ENCODE results near the gene SLK.

Gene SLK

GRCh38 chr10:103941801-103942200 lies 25.1 kb upstream of the SLK start:
- DNase-seq (ENCODE audit: low read depth), result no peak

DNA sequence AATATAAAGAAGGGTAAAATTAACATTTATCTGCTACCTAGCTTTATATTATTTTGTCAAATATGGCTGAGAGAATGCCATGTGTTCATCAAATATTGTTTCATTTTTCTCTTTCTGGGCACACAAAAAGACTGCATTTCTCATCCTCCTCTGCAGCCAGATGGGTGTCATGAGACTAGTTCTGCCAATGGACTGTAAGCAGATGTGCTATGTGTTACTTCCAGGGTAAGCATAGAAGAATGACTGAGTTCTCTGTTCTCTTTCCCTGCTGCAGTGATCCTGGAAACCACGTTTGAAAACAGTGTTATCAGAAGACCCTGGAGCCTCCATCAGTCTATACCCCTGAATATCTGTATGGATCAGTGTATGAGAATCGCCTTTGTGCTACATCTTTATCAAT lies 24.1 kb upstream of the SLK start:
- no peak for DNase-seq (ENCODE audit: low read depth)

DNA sequence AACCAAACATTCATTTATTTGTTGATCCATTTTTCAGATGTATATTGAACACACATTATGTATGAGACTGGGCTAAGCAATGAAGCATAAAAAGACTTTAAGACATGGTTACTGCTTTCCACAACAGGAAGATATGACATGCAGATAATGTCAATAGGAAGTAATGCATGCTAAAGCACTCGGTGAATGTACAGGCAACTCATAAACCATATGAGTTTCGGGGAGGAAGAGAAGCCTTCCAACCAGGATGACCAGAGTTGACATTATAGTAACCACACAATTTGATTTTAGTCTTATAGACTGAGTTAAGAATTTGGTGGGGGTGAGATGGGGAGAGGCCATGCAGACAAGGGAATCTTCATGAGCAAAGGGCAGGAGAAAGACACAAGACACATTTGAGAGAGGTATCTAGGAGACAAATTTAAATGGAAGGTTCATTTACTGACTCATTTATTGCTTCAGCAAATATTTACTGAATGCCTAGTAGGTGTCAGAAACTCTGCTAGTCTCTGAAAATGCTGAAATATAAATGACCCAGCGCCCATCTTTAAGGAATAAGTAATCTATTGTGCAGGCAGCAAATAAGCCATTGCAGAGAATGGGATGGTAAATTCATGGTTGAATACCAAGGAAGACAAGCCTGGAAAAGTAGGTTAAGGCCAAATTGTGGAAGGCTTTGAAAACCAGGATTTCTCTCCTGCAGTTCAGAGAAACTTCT lies 19.0 kb upstream of the SLK start:
- DNase-seq (ENCODE audit: low read depth), result no peak

DNA sequence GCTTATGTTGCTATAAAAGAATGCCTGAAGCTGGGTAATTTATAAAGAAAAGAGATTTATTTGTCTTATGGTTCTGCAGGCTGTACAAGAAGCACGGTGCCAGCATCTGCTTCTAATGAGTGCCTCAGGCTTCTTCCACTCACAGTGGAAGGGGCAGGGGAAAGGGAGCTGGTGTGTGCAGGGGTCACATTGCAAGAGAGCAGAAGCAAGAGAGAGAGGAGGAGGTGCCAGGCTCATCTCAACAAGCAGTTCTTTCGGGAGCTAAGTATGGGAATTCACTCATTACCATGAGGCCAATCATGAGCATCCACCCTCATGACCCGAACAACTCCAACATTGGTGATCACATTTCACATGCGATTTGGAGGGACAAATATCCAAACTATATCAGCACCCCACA lies 17.2 kb upstream of the SLK start:
- DNase-seq (ENCODE audit: low read depth), result no peak

GRCh38 chr10:103951183-103951582 lies 15.8 kb upstream of the SLK start:
- DNase-seq (ENCODE audit: low read depth), result no peak

- DNase-seq (ENCODE audit: low read depth), result no peak
Measured at GRCh38 chr10:103951942-103952341, 15.0 kb upstream of the SLK start.

DNA sequence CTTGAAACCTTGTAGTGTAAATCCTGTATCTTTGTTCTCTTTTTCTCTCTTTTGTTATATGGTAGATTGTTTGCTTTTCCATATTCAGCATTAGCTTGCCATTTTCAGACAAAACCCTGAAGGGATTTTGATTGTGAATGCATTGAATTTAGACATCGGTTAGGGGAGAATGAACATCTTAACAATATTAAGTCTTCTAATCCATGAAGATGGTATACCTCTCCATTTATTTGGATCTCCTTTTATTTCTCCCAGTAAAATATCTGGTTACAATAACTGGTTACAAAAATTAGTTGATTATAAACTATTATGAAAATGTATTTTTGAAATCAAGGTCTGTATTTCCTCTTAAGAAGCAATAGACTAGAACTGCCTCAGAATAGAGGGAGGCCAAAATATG lies 12.4 kb upstream of the SLK start:
- no peak for DNase-seq (ENCODE audit: low read depth)

DNA sequence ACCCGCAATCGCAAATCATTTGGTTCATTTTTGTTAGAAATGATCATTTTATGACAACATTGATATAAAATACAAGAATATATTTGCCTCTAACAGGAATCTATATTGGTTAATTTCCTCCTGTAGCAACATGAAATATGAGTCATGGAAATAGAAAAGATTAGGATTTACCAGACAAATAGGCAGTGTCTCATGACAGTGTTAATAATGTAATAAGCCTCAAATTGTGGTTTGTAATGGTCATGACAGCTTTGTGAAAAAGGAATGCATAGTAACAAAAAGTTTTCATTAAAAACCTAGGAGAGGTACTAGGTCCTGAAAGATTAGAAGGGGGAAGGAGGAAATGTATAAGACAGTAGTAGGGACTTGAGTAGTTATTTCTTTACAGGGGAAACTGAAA lies 7.9 kb upstream of the SLK start:
- DNase-seq (ENCODE audit: low read depth), result no peak

DNA sequence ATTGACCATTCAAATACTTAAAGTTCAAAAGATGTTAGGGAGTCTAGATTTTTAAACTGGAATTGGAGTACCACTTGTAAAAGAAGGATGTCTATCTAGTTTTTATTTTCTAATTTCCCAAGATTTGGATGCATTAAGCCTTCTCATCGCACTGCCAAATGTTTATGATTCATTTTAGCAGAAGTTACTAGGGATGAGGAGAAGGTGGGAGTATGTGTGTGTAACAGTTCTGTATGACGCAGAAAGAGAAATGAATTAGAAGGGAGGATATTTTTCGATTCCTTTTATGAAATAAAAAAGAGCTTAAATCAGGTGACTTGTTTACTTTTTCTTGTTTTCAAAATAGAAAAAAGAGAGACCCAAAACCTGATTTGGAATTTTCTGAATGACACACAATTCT lies 6.8 kb upstream of the SLK start:
- no peak for DNase-seq (ENCODE audit: low read depth)

- no peak for DNase-seq (ENCODE audit: low read depth)
Measured at GRCh38 chr10:103967448-103968071, 620 bp downstream of the SLK start.

GRCh38 chr10:103968441-103969391 lies 1.8 kb downstream of the SLK start:
- no peak for DNase-seq (ENCODE audit: low read depth)

DNA sequence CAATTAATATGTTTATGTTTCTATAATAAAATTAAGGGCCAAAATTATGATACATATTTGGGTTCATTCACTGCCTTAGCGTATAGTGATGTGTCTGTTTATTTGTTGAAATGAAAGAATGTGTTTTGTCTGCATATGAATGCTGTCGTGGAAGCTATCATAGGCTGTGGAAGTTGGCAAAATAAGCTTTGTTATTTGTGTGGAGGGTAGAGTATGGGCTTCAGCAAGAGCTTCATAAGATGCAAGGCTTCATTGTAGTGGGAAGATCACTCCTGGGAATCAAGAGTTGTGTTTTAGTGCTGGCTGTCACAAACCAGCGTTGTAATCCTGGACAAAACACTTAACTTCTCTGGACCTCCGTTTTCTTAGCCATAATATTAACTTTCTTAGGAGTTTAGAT lies 2.5 kb downstream of the SLK start:
- no peak for DNase-seq (ENCODE audit: low read depth)

- DNase-seq (ENCODE audit: low read depth), result no peak
Measured at GRCh38 chr10:103969857-103970627, 3.1 kb downstream of the SLK start.

GRCh38 chr10:103975169-103975568 lies 8.2 kb downstream of the SLK start:
- no peak for DNase-seq (ENCODE audit: low read depth)

GRCh38 chr10:103977204-103977603 lies 10.3 kb downstream of the SLK start:
- no peak for DNase-seq (ENCODE audit: low read depth)

- no peak for DNase-seq (ENCODE audit: low read depth)
Measured at GRCh38 chr10:103979530-103979929, 12.6 kb downstream of the SLK start.

DNA sequence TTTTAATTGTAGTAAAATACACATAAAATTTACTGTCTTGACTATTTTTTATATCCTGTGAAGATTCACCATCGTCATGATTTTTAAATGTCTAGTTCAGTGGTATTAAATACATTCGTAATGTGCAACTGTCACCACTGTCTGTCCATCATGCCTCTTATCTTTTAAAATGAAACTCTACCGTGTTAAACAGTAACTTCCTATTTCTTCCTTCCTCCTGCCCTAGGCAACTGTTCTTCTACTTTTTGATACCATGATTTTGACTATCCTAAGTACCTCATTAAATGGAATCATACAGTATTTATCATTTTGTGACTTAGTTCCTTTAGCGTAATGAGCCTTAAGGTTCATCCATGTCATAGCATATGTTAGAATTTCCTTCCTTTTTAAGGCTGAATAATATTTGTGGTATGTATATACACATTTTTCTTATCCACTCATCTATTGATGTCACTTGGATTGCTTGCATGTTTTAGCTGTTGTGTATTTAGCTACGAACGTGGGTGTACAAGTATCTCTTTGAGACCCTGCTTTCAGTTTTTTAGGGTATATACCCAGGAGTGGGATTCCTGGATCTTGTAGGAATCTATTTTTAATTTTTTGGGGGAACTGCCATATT lies 13.5 kb downstream of the SLK start:
- no peak for DNase-seq (ENCODE audit: low read depth)

DNA sequence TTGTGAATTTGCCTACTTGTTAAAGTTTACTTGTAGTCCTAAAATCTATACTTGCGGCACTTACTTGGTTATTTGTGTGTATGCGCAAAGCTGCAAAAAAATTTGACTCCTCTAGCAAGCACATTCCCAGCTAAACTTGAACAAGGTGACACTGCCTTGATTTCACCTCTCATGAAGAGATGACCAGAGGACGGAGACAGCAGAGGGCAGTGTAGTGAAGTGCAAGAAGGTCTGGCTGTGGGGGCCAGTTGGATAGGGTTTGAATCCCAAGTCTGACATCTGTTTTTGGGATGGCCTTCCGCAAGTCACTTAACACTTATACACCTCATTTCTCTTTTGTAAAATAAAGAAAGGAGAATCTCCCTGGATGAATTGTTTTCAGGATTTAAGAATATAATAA lies 15.7 kb downstream of the SLK start:
- DNase-seq (ENCODE audit: low read depth), result no peak

GRCh38 chr10:103983367-103983911 lies 16.5 kb downstream of the SLK start:
- DNase-seq (ENCODE audit: low read depth), result no peak

GRCh38 chr10:103985726-103986125 lies 18.8 kb downstream of the SLK start:
- DNase-seq (ENCODE audit: low read depth), result no peak

DNA sequence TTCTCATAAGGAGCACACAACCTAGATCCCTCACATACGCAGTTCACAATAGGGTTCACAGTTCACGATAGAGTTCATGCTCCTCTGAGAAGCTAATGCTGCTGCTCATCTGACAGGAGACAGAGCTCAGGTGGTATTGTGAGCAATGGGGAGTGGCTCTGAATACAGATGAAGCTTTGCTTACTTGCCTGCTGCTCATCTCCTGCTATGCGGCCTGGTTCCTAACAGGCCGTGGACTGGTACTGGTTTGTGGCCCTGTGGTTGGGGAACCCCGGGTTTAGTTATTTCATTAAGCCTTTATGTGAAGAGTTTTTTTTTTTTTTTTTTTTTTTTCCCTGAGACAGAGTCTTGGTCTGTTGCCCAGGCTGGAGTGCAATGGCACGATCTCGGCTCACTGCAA lies 19.4 kb downstream of the SLK start:
- DNase-seq (ENCODE audit: low read depth), result no peak
